GM12892 (cell line): ENCODE results near the gene LENG1.

ENCODE experiments used
- POLR2A ChIP-seq: IDR thresholded peaks from 2 replicates; pipeline ENCODE4 v1.6.1; 2011; ENCODE audit warnings: low read depth, low read length, control low read depth
- POLR2AphosphoS5 ChIP-seq: IDR thresholded peaks from 2 replicates; pipeline ENCODE4 v1.6.1; 2011; ENCODE audit warnings: low read depth, low read length, control low read depth
- TAF1 ChIP-seq: IDR thresholded peaks from 2 replicates; pipeline ENCODE4 v1.6.1; 2011; ENCODE audit warnings: low read depth, mild to moderate bottlenecking, control low read depth, low read length, borderline replicate concordance

- TF ChIP-seq POLR2A, result no peak
- no peak for TF ChIP-seq TAF1
- no peak for TF ChIP-seq POLR2AphosphoS5
Observed at GRCh38 chr19:54127688-54128440, 31.7 kb downstream of the LENG1 start.
